PFSK-1 (cell line): ENCODE measurements around the gene INAVA.

ENCODE experiments used
- SIN3A ChIP-seq: IDR thresholded peaks from 2 replicates; pipeline ENCODE4 v1.6.1; 2012; ENCODE audit warnings: mild to moderate bottlenecking, low read length, moderate library complexity, borderline replicate concordance; ENCODE audit not compliant: insufficient read depth
- TAF1 ChIP-seq: IDR thresholded peaks from 2 replicates; pipeline ENCODE4 v1.6.1; 2012; ENCODE audit warnings: low read length, control low read depth, borderline replicate concordance; ENCODE audit not compliant: insufficient read depth

DNA sequence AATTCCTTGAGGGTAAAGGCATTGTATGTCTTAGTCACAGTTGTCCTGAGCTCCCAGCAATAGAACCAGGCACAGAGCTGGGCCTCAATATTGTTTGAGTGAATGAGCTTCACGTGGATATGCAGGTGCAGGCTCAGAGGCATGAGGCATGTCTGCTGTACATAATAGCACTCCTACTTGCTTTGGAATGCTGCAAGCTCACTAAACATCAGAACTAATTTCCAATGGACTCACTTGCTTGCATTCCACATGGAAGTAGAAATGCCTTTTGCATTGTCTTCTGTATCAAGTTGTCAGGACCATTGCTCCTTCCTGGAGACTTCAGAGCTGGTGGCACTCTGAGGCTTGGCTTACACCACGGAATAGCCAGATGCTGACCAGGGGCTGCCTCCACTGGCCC, 37.1 kb downstream of the INAVA start:
- TF ChIP-seq SIN3A (no peak), TAF1 (no peak)
